ENCODE data around the gene UPK1A.

UPK1A gene

GRCh38 chr19:35666251-35666913, at the start of gene UPK1A:
Gene UPK1A (plus strand): TSS chr19:35666517. CDS start chr19:35666813, 296 bp downstream.
- DNase-seq (ENCODE audit: low spot score) = no peak

GRCh38 chr19:35618857-35619256, 47.5 kb upstream of the UPK1A start:
- DNase-seq (ENCODE audit: low spot score) = no peak

- DNase-seq (ENCODE audit: low spot score) = no peak
These were observed 46.9 kb upstream of the UPK1A start for GRCh38 chr19:35619290-35619923.

GRCh38 chr19:35620001-35620400, 46.3 kb upstream of the UPK1A start:
- no peak for DNase-seq (ENCODE audit: low spot score)

GRCh38 chr19:35621708-35622107, 44.6 kb upstream of the UPK1A start:
- DNase-seq (ENCODE audit: low spot score) = no peak

- DNase-seq (ENCODE audit: low spot score) = no peak
These were observed 43.6 kb upstream of the UPK1A start for GRCh38 chr19:35622750-35623149.

- DNase-seq (ENCODE audit: low spot score) = no peak
These were observed 42.8 kb upstream of the UPK1A start for GRCh38 chr19:35623327-35624010.

GRCh38 chr19:35628264-35628564, 38.1 kb upstream of the UPK1A start:
- no peak for DNase-seq (ENCODE audit: low spot score)

GRCh38 chr19:35628565-35629331, 37.6 kb upstream of the UPK1A start, which contains the start of gene RBM42:
Gene RBM42 (plus strand): TSS chr19:35629036. CDS start chr19:35629154, 118 bp downstream.
- peak; percentile 100 for DNase-seq (ENCODE audit: low spot score)

GRCh38 chr19:35629332-35629633, 37.0 kb upstream of the UPK1A start:
- DNase-seq (ENCODE audit: low spot score) = no peak

GRCh38 chr19:35633727-35634440, 32.4 kb upstream of the UPK1A start:
- DNase-seq (ENCODE audit: low spot score) = no peak

GRCh38 chr19:35636651-35637050, 29.7 kb upstream of the UPK1A start:
- DNase-seq (ENCODE audit: low spot score) = no peak

- DNase-seq (ENCODE audit: low spot score) = no peak
These were observed 29.2 kb upstream of the UPK1A start for GRCh38 chr19:35637165-35637564.

GRCh38 chr19:35639321-35639639, 27.0 kb upstream of the UPK1A start:
- DNase-seq (ENCODE audit: low spot score) = no peak

- DNase-seq (ENCODE audit: low spot score) = no peak
These were observed 26.5 kb upstream of the UPK1A start for GRCh38 chr19:35639863-35640262.

- DNase-seq (ENCODE audit: low spot score) = no peak
These were observed 24.7 kb upstream of the UPK1A start, which contains the start of gene ETV2 for GRCh38 chr19:35641515-35642151. Gene ETV2 (plus strand): TSS chr19:35641745. CDS start chr19:35642461, 716 bp downstream.

- no peak for DNase-seq (ENCODE audit: low spot score)
These were observed 24.0 kb upstream of the UPK1A start for GRCh38 chr19:35642312-35642711.

GRCh38 chr19:35642798-35643254, 23.5 kb upstream of the UPK1A start:
- DNase-seq (ENCODE audit: low spot score) = no peak

- DNase-seq (ENCODE audit: low spot score) = peak; percentile 92
These were observed 22.8 kb upstream of the UPK1A start for GRCh38 chr19:35643255-35644205.

- DNase-seq (ENCODE audit: low spot score) = peak; percentile 99
These were observed 21.9 kb upstream of the UPK1A start for GRCh38 chr19:35644206-35644986.

All from SW480 (cell line).